ENCODE results near the gene IMP4. TPM values are rescaled to one million over a fixed set of nuclear protein-coding genes. Genes with fewer than 3 reads are reported as not detected.
A peak's percentile ranks its signal among the peaks of the same experiment; 100 is the strongest.

The IMP4 gene
- total and polyA plus RNA-seq, 2 of the 13 experiments (the other 11 are each of a cell fraction or from before 2014, with no cell fraction given): 142 to 158 TPM

DNA sequence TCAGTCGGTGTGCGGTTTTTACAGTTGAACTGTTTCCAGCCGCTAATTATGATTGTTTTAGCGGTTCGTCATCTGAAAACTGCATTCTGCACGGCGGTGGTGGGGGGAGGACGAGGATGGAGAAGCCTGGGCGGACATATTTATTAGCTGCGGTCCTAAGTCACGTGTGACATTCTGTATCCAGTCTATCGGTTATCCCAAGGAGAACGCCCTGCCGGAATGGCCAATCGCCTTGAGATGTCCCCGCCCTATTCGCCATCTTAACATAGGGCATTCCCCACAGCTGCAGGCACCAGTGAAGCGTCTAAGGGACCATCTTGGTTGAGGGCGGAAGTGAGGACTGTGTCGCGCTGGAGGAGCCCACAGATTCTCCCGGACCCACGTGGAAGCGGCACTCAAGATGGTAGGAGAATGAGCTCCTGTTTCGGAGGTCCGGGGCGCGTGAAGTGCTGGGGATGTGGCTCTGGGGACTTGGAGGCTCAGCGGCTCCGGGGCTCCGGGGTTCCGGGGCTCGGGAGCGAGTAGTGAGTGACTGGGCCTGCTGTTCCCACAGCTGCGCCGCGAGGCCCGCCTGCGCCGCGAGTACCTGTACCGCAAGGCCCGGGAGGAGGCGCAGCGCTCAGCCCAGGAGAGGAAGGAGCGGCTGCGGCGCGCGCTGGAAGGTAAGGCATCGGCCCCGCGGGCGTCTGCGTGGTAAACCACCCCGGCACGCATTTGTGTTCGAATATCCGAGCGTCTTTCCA, at the start of gene IMP4 (continued):
- TF ChIP-seq, protein P1, sequence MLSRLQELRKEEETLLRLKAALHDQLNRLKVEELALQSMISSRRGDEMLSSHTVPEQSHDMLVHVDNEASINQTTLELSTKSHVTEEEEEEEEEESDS (CRISPR knock-in tag; IDR thresholded peaks at IDR 0.05; ENCODE audit: borderline replicate concordance): peak; percentile 86; the same call in 1 of the 2 replicates
- TF ChIP-seq, protein P2, sequence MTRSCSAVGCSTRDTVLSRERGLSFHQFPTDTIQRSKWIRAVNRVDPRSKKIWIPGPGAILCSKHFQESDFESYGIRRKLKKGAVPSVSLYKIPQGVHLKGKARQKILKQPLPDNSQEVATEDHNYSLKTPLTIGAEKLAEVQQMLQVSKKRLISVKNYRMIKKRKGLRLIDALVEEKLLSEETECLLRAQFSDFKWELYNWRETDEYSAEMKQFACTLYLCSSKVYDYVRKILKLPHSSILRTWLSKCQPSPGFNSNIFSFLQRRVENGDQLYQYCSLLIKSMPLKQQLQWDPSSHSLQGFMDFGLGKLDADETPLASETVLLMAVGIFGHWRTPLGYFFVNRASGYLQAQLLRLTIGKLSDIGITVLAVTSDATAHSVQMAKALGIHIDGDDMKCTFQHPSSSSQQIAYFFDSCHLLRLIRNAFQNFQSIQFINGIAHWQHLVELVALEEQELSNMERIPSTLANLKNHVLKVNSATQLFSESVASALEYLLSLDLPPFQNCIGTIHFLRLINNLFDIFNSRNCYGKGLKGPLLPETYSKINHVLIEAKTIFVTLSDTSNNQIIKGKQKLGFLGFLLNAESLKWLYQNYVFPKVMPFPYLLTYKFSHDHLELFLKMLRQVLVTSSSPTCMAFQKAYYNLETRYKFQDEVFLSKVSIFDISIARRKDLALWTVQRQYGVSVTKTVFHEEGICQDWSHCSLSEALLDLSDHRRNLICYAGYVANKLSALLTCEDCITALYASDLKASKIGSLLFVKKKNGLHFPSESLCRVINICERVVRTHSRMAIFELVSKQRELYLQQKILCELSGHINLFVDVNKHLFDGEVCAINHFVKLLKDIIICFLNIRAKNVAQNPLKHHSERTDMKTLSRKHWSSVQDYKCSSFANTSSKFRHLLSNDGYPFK (CRISPR knock-in tag; IDR thresholded peaks at IDR 0.05; ENCODE audit: borderline replicate concordance): peak; percentile 94; the same call in 1 of the 2 replicates

DNA sequence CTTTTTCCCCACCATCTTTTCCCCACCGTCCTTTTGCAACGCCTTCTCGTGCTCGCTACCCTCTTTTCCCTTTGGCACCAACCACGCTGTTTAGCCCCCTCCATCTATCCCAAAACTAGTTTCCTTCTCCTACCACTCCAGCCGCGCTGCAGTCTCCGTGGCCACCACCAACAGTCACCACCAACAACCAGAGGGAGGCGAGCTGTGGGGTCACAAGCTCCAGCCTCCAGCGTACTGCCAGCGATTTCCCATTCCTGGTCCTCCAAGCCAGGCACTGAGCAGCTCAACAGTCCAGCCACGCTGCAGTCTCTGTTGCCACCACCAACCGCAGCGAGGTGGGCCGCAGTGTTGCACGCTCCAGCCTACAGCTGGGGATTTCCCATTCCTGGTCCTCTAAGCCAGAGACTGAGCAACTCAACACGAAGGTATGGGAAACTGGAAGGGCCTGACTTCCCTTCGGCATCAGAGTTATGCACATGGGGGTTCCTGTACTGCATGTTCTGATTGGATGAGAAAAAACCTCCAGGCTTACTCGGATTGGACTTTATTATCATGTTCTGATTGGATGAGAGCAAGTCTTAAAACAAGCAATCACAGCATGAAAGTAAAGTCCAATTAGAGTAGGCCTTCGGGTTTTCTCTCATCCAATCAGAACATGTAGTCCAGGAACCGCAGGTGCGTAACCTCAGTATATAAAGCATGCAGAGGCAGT, 42.3 kb upstream of the IMP4 start:
- Histone ChIP-seq H3K27ac (ENCODE audit: extremely low read length, insufficient read depth, low read length) (no peak overlapping the region), H3K4me1 (ENCODE audit: insufficient read depth, low read length) (no peaks in the 10 kb centered on the region), H3K79me2 (ENCODE audit: insufficient read depth, low read length) (no peaks in the 10 kb centered on the region), H3K4me3 (replicated peaks in 1 of 3; ENCODE audit: insufficient read depth in 1 of 3, low read depth in 2 of 3, low read length in 3 of 3) (no peak overlapping the region), H3K4me2 (ENCODE audit: low read depth, low read length) (no peak overlapping the region), H4K20me1 (ENCODE audit: insufficient read depth, low read length) (no peaks in the 10 kb centered on the region), H3K9ac (ENCODE audit: insufficient read depth, low read depth, low read length) (no peak overlapping the region), H3K27me3 (ENCODE audit: control insufficient read depth in 1 of 2, insufficient read depth in 2 of 2, low read length in 2 of 2) (peaks cover 5 to 9% of the 10 kb centered on the region in 2 experiments; a peak in 4 of 5 replicates), H2AFZ (ENCODE audit: low read length) (no peak overlapping the region), H3K36me3 (replicated peaks in 1 of 2; ENCODE audit: control insufficient read depth in 1 of 2, insufficient read depth in 2 of 2, low read length in 2 of 2) (no peaks in the 10 kb centered on the region), H3K9me3 (ENCODE audit: low read length) (no peaks in the 10 kb centered on the region)
- TF ChIP-seq, protein P3, sequence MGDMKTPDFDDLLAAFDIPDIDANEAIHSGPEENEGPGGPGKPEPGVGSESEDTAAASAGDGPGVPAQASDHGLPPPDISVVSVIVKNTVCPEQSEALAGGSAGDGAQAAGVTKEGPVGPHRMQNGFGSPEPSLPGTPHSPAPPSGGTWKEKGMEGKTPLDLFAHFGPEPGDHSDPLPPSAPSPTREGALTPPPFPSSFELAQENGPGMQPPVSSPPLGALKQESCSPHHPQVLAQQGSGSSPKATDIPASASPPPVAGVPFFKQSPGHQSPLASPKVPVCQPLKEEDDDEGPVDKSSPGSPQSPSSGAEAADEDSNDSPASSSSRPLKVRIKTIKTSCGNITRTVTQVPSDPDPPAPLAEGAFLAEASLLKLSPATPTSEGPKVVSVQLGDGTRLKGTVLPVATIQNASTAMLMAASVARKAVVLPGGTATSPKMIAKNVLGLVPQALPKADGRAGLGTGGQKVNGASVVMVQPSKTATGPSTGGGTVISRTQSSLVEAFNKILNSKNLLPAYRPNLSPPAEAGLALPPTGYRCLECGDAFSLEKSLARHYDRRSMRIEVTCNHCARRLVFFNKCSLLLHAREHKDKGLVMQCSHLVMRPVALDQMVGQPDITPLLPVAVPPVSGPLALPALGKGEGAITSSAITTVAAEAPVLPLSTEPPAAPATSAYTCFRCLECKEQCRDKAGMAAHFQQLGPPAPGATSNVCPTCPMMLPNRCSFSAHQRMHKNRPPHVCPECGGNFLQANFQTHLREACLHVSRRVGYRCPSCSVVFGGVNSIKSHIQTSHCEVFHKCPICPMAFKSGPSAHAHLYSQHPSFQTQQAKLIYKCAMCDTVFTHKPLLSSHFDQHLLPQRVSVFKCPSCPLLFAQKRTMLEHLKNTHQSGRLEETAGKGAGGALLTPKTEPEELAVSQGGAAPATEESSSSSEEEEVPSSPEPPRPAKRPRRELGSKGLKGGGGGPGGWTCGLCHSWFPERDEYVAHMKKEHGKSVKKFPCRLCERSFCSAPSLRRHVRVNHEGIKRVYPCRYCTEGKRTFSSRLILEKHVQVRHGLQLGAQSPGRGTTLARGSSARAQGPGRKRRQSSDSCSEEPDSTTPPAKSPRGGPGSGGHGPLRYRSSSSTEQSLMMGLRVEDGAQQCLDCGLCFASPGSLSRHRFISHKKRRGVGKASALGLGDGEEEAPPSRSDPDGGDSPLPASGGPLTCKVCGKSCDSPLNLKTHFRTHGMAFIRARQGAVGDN (CRISPR knock-in tag; IDR thresholded peaks at IDR 0.05): no peak
- 0 out of 2 replicates have a peak, but pooled peaks have one; percentile 20 for TF ChIP-seq ZNF768 (CRISPR knock-in tag; IDR thresholded peaks at IDR 0.05)
- TF ChIP-seq, protein P4, sequence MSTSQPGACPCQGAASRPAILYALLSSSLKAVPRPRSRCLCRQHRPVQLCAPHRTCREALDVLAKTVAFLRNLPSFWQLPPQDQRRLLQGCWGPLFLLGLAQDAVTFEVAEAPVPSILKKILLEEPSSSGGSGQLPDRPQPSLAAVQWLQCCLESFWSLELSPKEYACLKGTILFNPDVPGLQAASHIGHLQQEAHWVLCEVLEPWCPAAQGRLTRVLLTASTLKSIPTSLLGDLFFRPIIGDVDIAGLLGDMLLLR (CRISPR knock-in tag; IDR thresholded peaks at IDR 0.05): no peak
- FAIRE-seq: no peak
- ChIA-PET POLR2A (no interaction called here), CTCF (ENCODE audit: low intra/inter-chr PET ratio, low total read pairs) (no interaction called here)
- no peak for DNase-seq (ENCODE audit: low spot score)
- intact Hi-C loops (cut with micrococcal nuclease; ENCODE audit: unreplicated experiment) (no loop called here), in situ Hi-C loops (cut with HindIII; ENCODE audit: extremely low pct_ligation_motif_present, low pct_unique_long_range_greater_than_20kb) (no loop called here)
- WGBS (ENCODE audit: low lambda C conversion rate): 44% methylated on average over 22 of the region's 22 CpGs
- BruUV-seq (replicated peaks): no TSS peak
- peak; percentile 68 for ATAC-seq
